Stimulated activated naive B cell treated with anti-CD40 and anti-IgM and Interleukin-4, amounts not matched to agents 10 μg/mL and 1 μg/mL and 100 μg/mL, for 72 hours (primary cell): ENCODE measurements around the gene SLC25A51.
"Not testable (repeated sequence)": the region's sequence is repeated elsewhere in the genome, so short reads cannot be mapped to it uniquely, and the experiment has no call there.

Experiments used
- ATAC-seq, 2 donors: fragments of 150-1000 bp; cut with Tn5 transposase; replicated peaks; 2 replicates each; pipeline ENCODE4 v1.10.0; 2021; ENCODE audit warnings: moderate library complexity in 1 of 2
- DNase-seq: peaks from one replicate; pipeline ENCODE4 v3.0.0; 2021
- H3K27ac Mint-ChIP-seq: one replicate; pipeline ENCODE4 v1.8.0; 2022; ENCODE audit warnings: mild to moderate bottlenecking, mixed read lengths
- H3K27me3 Mint-ChIP-seq, 2 donors: one replicate each; pipeline ENCODE4 v1.8.0; 2022; ENCODE audit warnings: mixed read lengths in 2 of 2
- H3K36me3 Mint-ChIP-seq, 2 donors: one replicate each; pipeline ENCODE4 v1.8.0; 2022; ENCODE audit warnings: mixed read lengths in 2 of 2, mild to moderate bottlenecking in 1 of 2
- H3K4me1 Mint-ChIP-seq, 2 donors: one replicate each; pipeline ENCODE4 v1.8.0; 2022; ENCODE audit warnings: mixed read lengths in 2 of 2, mild to moderate bottlenecking in 1 of 2
- H3K4me3 Mint-ChIP-seq, 2 donors: one replicate each; pipeline ENCODE4 v1.8.0; 2022; ENCODE audit warnings: mild to moderate bottlenecking in 2 of 2, mixed read lengths in 2 of 2, moderate library complexity in 1 of 2
- H3K9me3 Mint-ChIP-seq, 2 donors: one replicate each; pipeline ENCODE4 v1.8.0; 2022; ENCODE audit warnings: mixed read lengths in 2 of 2, mild to moderate bottlenecking in 1 of 2

The SLC25A51 gene

GRCh38 chr9:37919956-37920335, 16.0 kb upstream of the SLC25A51 start:
- H3K4me3 Mint-ChIP-seq: no peak overlapping the region
- H3K4me1 Mint-ChIP-seq: no peaks in the 10 kb centered on the region
- no peak overlapping the region for H3K27ac Mint-ChIP-seq
- no peaks in the 10 kb centered on the region for H3K9me3 Mint-ChIP-seq
- ATAC-seq: no peak
- no peaks in the 10 kb centered on the region for H3K27me3 Mint-ChIP-seq
- H3K36me3 Mint-ChIP-seq: no peaks in the 10 kb centered on the region
- DNase-seq: no peak

- ATAC-seq: no peak
- no peaks in the 10 kb centered on the region for H3K27me3 Mint-ChIP-seq
- no peak overlapping the region for H3K4me3 Mint-ChIP-seq
- DNase-seq: no peak
- H3K27ac Mint-ChIP-seq: no peak overlapping the region
- no peaks in the 10 kb centered on the region for H3K36me3 Mint-ChIP-seq
- H3K4me1 Mint-ChIP-seq: no peaks in the 10 kb centered on the region
- no peaks in the 10 kb centered on the region for H3K9me3 Mint-ChIP-seq
Observed at GRCh38 chr9:37919246-37919955, 15.5 kb upstream of the SLC25A51 start.

- no peak for ATAC-seq
- H3K27me3 Mint-ChIP-seq: no peaks in the 10 kb centered on the region
- H3K36me3 Mint-ChIP-seq: no peaks in the 10 kb centered on the region
- peaks cover 1% of the 10 kb centered on the region in 2 donors for H3K4me1 Mint-ChIP-seq
- H3K9me3 Mint-ChIP-seq: no peaks in the 10 kb centered on the region
- H3K27ac Mint-ChIP-seq: no peak overlapping the region
- H3K4me3 Mint-ChIP-seq: no peak overlapping the region
- no peak for DNase-seq
Observed at GRCh38 chr9:37918665-37919170, 14.8 kb upstream of the SLC25A51 start.

GRCh38 chr9:37917801-37918664, 14.1 kb upstream of the SLC25A51 start:
- Mint-ChIP-seq H3K27ac (peak overlapping the region; percentile 37), H3K4me3 (no peak overlapping the region), H3K27me3 (no peaks in the 10 kb centered on the region), H3K36me3 (no peaks in the 10 kb centered on the region), H3K4me1 (peaks cover 6% of the 10 kb centered on the region in 2 donors), H3K9me3 (no peaks in the 10 kb centered on the region)
- no peak for DNase-seq
- ATAC-seq: no peak

GRCh38 chr9:37917313-37917731, 13.4 kb upstream of the SLC25A51 start:
- H3K9me3 Mint-ChIP-seq: no peaks in the 10 kb centered on the region

GRCh38 chr9:37916471-37917312, 12.8 kb upstream of the SLC25A51 start:
- no peaks in the 10 kb centered on the region for H3K9me3 Mint-ChIP-seq
- peaks cover 6% of the 10 kb centered on the region in 2 donors for H3K4me1 Mint-ChIP-seq
- ATAC-seq (no peak), DNase-seq (no peak)
- no peak overlapping the region for H3K4me3 Mint-ChIP-seq
- H3K36me3 Mint-ChIP-seq: no peaks in the 10 kb centered on the region
- no peak overlapping the region for H3K27ac Mint-ChIP-seq
- no peaks in the 10 kb centered on the region for H3K27me3 Mint-ChIP-seq

More at GRCh38 chr9:37917313-37917731, 13.4 kb upstream of the SLC25A51 start:
- Mint-ChIP-seq H3K4me1 (peaks cover 6% of the 10 kb centered on the region in 2 donors), H3K36me3 (no peaks in the 10 kb centered on the region), H3K4me3 (no peak overlapping the region), H3K27me3 (no peaks in the 10 kb centered on the region), H3K27ac (no peak overlapping the region)
- ATAC-seq: no peak
- DNase-seq: no peak

GRCh38 chr9:37915911-37916470, 12.1 kb upstream of the SLC25A51 start:
- no peaks in the 10 kb centered on the region for H3K9me3 Mint-ChIP-seq
- H3K27me3 Mint-ChIP-seq: no peaks in the 10 kb centered on the region
- no peaks in the 10 kb centered on the region for H3K36me3 Mint-ChIP-seq
- ATAC-seq (no peak), DNase-seq (no peak)
- H3K4me1 Mint-ChIP-seq: peaks cover 6% of the 10 kb centered on the region in 2 donors
- H3K27ac Mint-ChIP-seq: no peak overlapping the region
- H3K4me3 Mint-ChIP-seq: no peak overlapping the region

- no peak for DNase-seq
- Mint-ChIP-seq H3K36me3 (no peaks in the 10 kb centered on the region), H3K27me3 (no peaks in the 10 kb centered on the region), H3K4me1 (peaks cover 6% of the 10 kb centered on the region in 2 donors), H3K4me3 (no peak overlapping the region), H3K9me3 (no peaks in the 10 kb centered on the region), H3K27ac (no peak overlapping the region)
- ATAC-seq: no peak
Observed at GRCh38 chr9:37914701-37915358, 10.9 kb upstream of the SLC25A51 start.

GRCh38 chr9:37914154-37914551, 10.2 kb upstream of the SLC25A51 start:
- Mint-ChIP-seq H3K27ac (no peak overlapping the region), H3K4me1 (peaks cover 6% of the 10 kb centered on the region in 2 donors), H3K4me3 (no peak overlapping the region), H3K9me3 (no peaks in the 10 kb centered on the region), H3K36me3 (no peaks in the 10 kb centered on the region), H3K27me3 (no peaks in the 10 kb centered on the region)
- DNase-seq (no peak), ATAC-seq (no peak)

- Mint-ChIP-seq H3K36me3 (no peaks in the 10 kb centered on the region), H3K27me3 (no peaks in the 10 kb centered on the region), H3K4me3 (no peak overlapping the region), H3K9me3 (no peaks in the 10 kb centered on the region), H3K4me1 (peaks cover 6% of the 10 kb centered on the region in 2 donors), H3K27ac (no peak overlapping the region)
- peak; percentile 93 to 94 for ATAC-seq
- peak; percentile 73 for DNase-seq
Observed at GRCh38 chr9:37913480-37914153, 9.7 kb upstream of the SLC25A51 start.

GRCh38 chr9:37911271-37911681, 7.3 kb upstream of the SLC25A51 start:
- H3K27ac Mint-ChIP-seq: no peak overlapping the region
- no peak for ATAC-seq

GRCh38 chr9:37910271-37910670, 6.3 kb upstream of the SLC25A51 start:
- Mint-ChIP-seq H3K9me3 (no peaks in the 10 kb centered on the region), H3K4me3 (no peak overlapping the region), H3K27ac (no peak overlapping the region), H3K36me3 (no peaks in the 10 kb centered on the region), H3K27me3 (no peaks in the 10 kb centered on the region), H3K4me1 (peaks cover 6% of the 10 kb centered on the region in 2 donors)
- DNase-seq: no peak
- no peak for ATAC-seq

More at GRCh38 chr9:37911271-37911681, 7.3 kb upstream of the SLC25A51 start:
- Mint-ChIP-seq H3K36me3 (no peaks in the 10 kb centered on the region), H3K4me3 (no peak overlapping the region), H3K4me1 (peaks cover 6% of the 10 kb centered on the region in 2 donors), H3K9me3 (no peaks in the 10 kb centered on the region), H3K27me3 (no peaks in the 10 kb centered on the region)
- DNase-seq: no peak

- H3K4me3 Mint-ChIP-seq, H3K27ac Mint-ChIP-seq: not testable (repeated sequence)
Observed at GRCh38 chr9:37909836-37910235, 5.9 kb upstream of the SLC25A51 start.

More at GRCh38 chr9:37909836-37910235, 5.9 kb upstream of the SLC25A51 start:
- H3K36me3 Mint-ChIP-seq, DNase-seq, H3K9me3 Mint-ChIP-seq, H3K27me3 Mint-ChIP-seq, H3K4me1 Mint-ChIP-seq, ATAC-seq: not testable (repeated sequence)
